ENCODE data around the gene AK4.
"Not testable (repeated sequence)": the region's sequence is repeated elsewhere in the genome, so short reads cannot be mapped to it uniquely, and the experiment has no call there.

The AK4 gene

DNA sequence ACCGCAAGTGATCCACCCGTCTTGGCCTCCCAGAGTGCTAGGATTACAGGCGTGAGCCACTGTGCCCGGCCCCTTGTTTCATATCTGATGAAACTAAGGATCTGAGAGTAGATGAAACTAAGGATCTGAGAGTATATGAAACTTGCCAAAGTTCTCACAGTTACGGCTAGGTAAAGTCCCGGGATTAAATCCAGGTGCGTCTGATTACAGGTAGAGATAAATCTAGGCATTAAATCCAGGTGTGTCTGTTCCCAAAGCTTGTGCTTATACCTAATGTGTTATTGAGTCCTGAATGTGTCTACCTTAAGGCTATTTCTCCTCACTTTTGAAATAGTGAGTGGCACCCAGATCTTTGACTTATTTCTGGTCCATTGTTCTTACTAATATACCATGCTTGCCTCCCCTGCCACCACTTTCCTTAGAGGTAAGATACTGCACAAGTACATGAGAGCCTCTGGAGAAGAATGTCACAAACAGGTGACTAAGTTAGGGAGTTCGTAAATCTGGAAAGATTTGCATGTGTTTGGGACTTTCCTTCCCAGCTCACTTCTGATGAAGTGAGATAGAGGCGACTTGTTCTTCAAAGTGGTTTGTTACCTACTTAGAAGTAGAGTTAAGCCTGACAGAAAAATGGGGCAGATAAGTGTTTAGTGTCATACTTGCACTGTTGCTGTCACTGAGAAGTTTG, 66.5 kb downstream of the AK4 start:
- no peak for DNase-seq (ENCODE audit: low spot score)

DNA sequence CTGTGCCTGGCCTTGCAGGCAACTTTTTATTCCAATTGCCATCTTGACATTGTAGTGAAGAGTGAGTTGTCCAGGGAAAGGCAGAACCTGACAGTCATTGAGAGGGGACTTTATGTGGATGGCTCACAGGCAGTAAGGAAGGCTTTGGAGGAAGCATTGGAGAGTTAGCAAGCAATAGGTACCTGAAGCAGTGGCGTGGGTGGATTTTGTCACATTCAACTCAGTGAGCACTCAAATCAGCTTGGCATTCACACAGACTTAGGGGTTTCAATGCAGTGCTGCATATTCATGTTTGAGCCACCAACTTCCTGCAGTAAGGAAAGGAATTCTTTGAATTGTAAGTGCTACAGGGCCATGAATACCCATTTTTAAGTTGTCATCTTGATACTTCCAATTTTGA, 69.0 kb downstream of the AK4 start:
- DNase-seq (ENCODE audit: low spot score) = no peak

- DNase-seq (ENCODE audit: low spot score) = no peak
Observed at GRCh38 chr1:65221638-65222339, 73.8 kb downstream of the AK4 start.

DNA sequence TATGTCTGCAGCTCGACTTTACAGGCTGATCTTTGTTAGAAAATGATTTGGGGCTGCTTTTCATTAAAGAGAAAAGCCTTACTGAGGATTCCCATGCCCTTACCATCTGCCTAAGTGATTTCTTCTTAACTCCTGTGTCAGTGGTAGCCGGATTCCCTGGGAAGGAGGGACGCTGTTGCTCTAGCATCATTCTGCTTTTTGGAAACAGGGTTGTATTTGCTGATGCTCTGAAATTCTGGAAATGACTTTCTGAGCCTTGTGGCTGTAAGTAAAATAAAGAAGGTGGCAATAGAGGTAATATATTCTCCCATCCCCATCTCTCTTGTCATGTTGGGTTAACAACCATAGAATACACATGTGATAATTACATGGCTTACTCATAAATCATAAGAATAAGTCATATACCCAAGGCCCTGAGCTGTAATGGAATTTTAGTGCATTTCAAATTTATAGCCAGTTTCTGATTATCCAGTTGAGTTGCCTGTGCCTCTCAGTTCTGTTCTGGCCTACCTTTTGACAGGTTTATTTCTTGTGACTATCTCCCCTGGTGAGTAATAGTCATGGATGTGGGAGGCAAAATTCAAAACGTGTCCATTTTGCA, 74.4 kb downstream of the AK4 start:
- no peak for DNase-seq (ENCODE audit: low spot score)

- no peak for DNase-seq (ENCODE audit: low spot score)
Observed at GRCh38 chr1:65224681-65225091, 76.7 kb downstream of the AK4 start.

DNA sequence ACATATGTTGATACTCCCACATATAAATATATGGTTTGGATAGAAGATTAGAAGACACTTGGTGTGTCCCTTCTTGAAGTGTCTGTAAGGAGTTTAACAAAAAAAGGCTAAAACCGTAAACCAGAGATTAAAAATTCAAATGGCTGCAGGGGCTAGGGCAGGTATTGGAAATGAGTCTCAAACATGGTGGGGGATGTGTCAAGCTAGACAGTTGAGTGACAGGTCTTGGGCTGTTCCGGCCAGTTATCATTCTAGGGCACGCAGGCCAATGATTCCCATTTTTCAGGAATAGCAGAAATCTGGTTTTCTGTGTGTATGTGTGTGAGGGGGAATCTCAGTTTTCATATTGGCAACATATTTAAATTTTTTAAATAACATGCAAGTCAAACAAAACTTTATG, 77.2 kb downstream of the AK4 start:
- no peak for DNase-seq (ENCODE audit: low spot score)

- no peak for DNase-seq (ENCODE audit: low spot score)
Observed at GRCh38 chr1:65229201-65229600, 81.2 kb downstream of the AK4 start.

- DNase-seq (ENCODE audit: low spot score) = no peak
Observed at GRCh38 chr1:65229754-65230339, 81.8 kb downstream of the AK4 start.

- no peak for DNase-seq (ENCODE audit: low spot score)
Observed at GRCh38 chr1:65230731-65231481, 82.9 kb downstream of the AK4 start.

DNA sequence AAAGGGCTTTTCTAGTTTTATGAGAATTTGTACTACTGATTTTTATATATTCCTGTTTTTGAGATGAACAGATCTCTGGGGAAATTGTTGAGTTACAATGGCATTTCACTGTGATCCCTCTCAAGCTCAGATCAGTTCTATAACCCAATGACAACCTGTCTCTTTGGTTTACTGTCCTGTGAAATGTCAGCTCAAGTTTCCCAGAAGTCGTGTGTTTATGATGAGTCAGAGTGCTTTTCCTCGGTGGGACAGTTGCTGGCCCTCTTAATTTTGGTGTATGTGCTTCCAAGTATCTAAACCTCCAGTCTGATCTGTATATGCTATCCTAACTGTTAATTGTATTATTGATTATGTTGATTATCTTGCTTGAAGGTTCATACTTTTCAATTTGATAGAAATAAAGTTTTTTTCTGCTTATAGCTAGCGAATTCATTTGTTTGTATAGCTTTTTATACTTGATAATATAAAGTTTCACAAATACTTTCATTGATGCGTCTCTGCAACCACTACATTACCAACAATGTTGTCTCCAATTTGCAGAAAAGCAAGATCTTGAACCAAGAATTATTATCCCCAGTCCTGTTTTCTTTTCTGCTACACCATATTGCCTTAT, 83.8 kb downstream of the AK4 start:
- DNase-seq (ENCODE audit: low spot score) = no peak

- no peak for DNase-seq (ENCODE audit: low spot score)
Observed at GRCh38 chr1:65232461-65232990, 84.5 kb downstream of the AK4 start.

- DNase-seq (ENCODE audit: low spot score) = no peak
Observed at GRCh38 chr1:65233782-65234181, 85.8 kb downstream of the AK4 start.

GRCh38 chr1:65235867-65236805, 88.1 kb downstream of the AK4 start:
- DNase-seq (ENCODE audit: low spot score) = no peak

GRCh38 chr1:65237088-65237487, 89.1 kb downstream of the AK4 start:
- not testable (repeated sequence) for DNase-seq (ENCODE audit: low spot score)

DNA sequence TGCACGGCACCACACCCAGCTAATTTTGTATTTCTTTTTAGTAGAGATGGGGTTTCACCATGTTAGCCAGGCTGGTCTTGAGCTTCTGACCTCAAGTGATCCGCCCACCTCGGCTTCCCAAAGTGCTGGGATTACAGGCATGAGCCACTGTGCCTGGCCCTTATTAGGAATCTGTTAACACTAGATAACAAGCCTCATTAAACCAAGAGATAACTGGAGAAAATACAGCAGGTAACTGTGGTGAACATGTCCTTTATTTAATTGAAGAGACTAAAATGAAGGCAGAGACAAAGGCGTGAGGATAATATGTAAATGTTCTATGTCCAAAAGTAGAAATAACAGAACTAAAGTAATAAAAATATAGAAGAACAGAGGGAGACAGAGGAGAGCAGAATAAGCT, 89.5 kb downstream of the AK4 start:
- DNase-seq (ENCODE audit: low spot score) = no peak

GRCh38 chr1:65238010-65238409, 90.0 kb downstream of the AK4 start:
- no peak for DNase-seq (ENCODE audit: low spot score)

DNA sequence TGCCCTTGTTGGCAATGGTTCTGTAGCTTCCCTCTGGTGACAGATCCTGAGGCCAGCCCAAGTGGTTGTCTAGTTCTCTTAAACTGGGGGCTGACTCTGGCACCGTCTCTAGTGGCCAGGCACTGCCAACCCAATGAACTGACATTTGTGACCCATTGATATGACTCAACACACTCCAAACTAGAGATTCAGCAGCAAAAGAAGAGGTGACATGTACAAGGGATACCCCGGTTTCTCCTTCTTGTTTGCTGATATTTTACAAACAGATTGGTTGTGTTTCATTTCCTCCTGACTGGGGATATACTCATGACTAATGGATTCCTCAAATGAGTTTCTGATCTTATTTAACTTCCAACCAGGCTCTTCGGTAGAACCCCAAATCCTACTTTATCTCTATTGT, 95.5 kb downstream of the AK4 start:
- DNase-seq (ENCODE audit: low spot score) = no peak

DNA sequence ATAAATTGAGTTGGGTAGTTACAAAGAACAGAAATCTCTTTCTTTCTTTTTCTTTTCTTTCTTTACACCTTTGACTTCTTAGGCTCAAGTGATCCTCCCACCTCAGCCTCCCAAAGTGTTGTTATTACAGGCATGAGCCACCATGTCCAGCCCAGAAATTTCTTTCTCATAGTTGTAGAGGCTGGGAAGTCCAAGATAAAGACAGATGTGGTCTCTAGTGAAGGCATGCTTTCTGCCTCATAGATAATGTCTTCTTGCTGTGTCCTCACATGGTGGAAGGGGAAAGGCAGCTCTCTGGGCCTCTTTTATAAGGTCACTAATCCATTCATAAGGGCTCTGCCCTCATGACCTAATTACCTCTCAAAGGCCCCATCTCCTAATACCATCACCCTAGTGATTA, 97.3 kb downstream of the AK4 start:
- DNase-seq (ENCODE audit: low spot score) = no peak

DNA sequence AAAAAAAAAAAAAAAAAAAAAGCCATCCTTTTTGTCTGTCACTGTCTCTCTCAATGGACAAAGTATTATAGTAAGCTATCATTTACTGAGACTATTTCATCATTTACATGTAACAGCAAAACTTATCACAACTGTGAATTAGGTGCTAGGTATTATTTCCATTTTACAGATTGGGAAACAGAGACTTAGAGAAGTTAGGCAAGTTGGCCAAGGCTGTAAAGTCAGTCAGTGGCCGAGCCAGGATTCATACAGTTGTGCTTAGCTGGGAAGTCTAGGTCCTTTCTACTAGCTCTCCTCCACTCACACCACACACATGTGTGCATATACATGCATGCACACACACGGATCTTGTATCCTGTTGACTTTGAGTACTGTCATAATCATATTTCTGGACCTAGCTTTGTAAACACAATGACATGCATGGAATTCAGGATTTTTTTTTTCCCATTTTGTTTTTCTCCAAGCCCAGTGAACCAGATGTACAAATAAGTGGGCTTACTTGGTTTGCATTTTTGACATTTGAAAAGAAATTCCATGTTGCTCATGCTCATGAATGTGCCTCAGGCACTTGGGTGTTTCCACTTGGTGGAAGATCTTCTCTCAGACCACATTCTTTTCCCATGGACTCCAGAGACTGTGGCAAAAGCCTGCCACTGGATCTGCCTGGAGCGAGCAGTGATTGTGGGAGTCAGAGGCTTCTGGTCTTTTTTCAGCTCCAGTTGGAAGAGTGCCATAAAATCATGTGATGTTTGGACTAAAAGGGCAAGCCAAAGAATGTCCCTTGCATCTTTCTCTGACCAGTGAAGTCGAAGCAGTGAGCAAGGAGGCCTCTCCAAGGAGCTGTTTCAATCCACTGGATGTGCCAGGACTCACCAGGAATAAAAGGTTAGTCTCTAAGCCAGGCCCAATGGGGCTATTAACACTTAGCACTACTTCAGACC, 99.7 kb downstream of the AK4 start:
- no peak for DNase-seq (ENCODE audit: low spot score)

All from left forelimb (tissue), 1 donor.